K562 (cell line): ENCODE results near the gene SLC40A1. TPM values are rescaled to one million over a fixed set of nuclear protein-coding genes. Genes with fewer than 3 reads are reported as not detected.

ENCODE experiments used
- FOXO4 ChIP-seq: fragments of 450-650 bp; formaldehyde crosslinking; IDR thresholded peaks from 2 replicates; pipeline ENCODE4 v1.4.0; 2020; ENCODE audit warnings: mild to moderate bottlenecking, moderate library complexity
- HMG20B ChIP-seq: fragments of 250-450 bp; sonication (Bioruptor Pico); IDR thresholded peaks from 2 replicates; pipeline ENCODE4 v1.5.0; 2021; ENCODE audit warnings: mild to moderate bottlenecking
- MEIS2 ChIP-seq: fragments of 450-650 bp; IDR thresholded peaks from 2 replicates; pipeline ENCODE4 v1.6.1; 2014; ENCODE audit warnings: mild to moderate bottlenecking; ENCODE audit not compliant: partially characterized antibody
- NCOA1 ChIP-seq: fragments of 450-650 bp; IDR thresholded peaks from 2 replicates; pipeline ENCODE4 v1.6.1; 2016; ENCODE audit warnings: low read depth
- PKNOX1 ChIP-seq: fragments of 450-650 bp; IDR thresholded peaks from 2 replicates; pipeline ENCODE4 v1.6.1; 2016
- RAD21 ChIP-seq, 2 experiments: fragments of 250-450 bp in 1 of 2; fragments of 450-650 bp in 1 of 2; sonication (Bioruptor Pico) in 1 of 2; formaldehyde crosslinking in 1 of 2; IDR thresholded peaks in 1 of 2; conservative IDR thresholded peaks in 1 of 2; 2 replicates each; pipeline versions ENCODE4 v1.4.0 to v1.8.0; 2020 to 2022; ENCODE audit warnings: mild to moderate bottlenecking in 2 of 2, moderate library complexity in 1 of 2
- RBBP5 ChIP-seq: fragments of 200-600 bp; sonication (generic); IDR thresholded peaks from 2 replicates; pipeline ENCODE4 v1.6.1; 2012; ENCODE audit warnings: borderline replicate concordance, mild to moderate bottlenecking, low read length, control low read depth, inconsistent platforms; ENCODE audit not compliant: insufficient read depth, poor library complexity, severe bottlenecking
- RUNX1 ChIP-seq: sonication (generic); IDR thresholded peaks from 2 replicates; pipeline ENCODE4 v1.6.1; 2016; ENCODE audit warnings: antibody characterized with exemption, low read depth
- SMARCA4 ChIP-seq: fragments of 450-650 bp; IDR thresholded peaks from 2 replicates; pipeline ENCODE4 v1.6.1; 2016
- SOX6 ChIP-seq: fragments of 450-650 bp; IDR thresholded peaks from 2 replicates; pipeline ENCODE4 v1.6.1; 2014; ENCODE audit warnings: mild to moderate bottlenecking
- XRCC5 ChIP-seq: fragments of 200-400 bp; formaldehyde crosslinking; IDR thresholded peaks from 2 replicates; pipeline ENCODE4 v1.6.1; 2017; ENCODE audit warnings: low read depth, mild to moderate bottlenecking, low read length
- ZNF507 ChIP-seq: conservative IDR thresholded peaks from 2 replicates; pipeline ENCODE4 v1.6.1; 2017; ENCODE audit warnings: missing genetic modification characterization, missing compliant biosample characterization
- ZNF644 ChIP-seq: fragments of 200-800 bp; sonication (Bioruptor generic); IDR thresholded peaks from 2 replicates; pipeline ENCODE4 v1.6.1; 2016; ENCODE audit warnings: low read depth, missing genetic modification characterization, missing compliant biosample characterization
- polyA plus RNA-seq, 8 experiments: library from polyadenylated mRNA; depleted of rRNA in 4 of 8; stranded (reverse) in 5 of 8; unstranded in 3 of 8; fragments of >200 nt; fragmentation: Nextera tagmentation in 2 of 8; fragmentation: Illumina TruSeq in 1 of 8; extraction: Ambion mirVana in 2 of 8; extraction: Trizol in 1 of 8; gene quantifications; 2 replicates each; pipeline versions ENCODE4 v1.2.1 to v1.2.3, GENCODE V29; 2011 to 2014; ENCODE audit warnings: inconsistent platforms in 1 of 8, missing spikeins in 1 of 8
- total RNA-seq, 7 experiments: library from RNA; depleted of rRNA in 6 of 7; stranded (reverse); fragments of >200 nt in 6 of 7; fragmentation: Illumina TruSeq in 2 of 7; extraction: Trizol in 2 of 7; gene quantifications; 2 replicates each; pipeline versions ENCODE4 v1.2.1 to v1.2.3, GENCODE V29; 2011 to 2021; ENCODE audit warnings: low replicate concordance in 1 of 7
- TF ChIP-seq, protein P1 (sequence below): fragments of 450-650 bp; IDR thresholded peaks from 2 replicates; pipeline ENCODE4 v1.7.0; 2016; ENCODE audit warnings: borderline replicate concordance
- TF ChIP-seq, protein P2 (sequence below): fragments of 250-450 bp; sonication (Bioruptor Pico); IDR thresholded peaks from 2 replicates; pipeline ENCODE4 v1.8.0; 2022; ENCODE audit warnings: inconsistent platforms
- TF ChIP-seq, protein P3 (sequence below): sonication (generic); formaldehyde crosslinking; IDR thresholded peaks from 2 replicates; pipeline ENCODE4 v1.8.0; 2022; ENCODE audit warnings: mild to moderate bottlenecking, missing genetic modification reagents
- TF ChIP-seq, protein P4 (sequence below): conservative IDR thresholded peaks from 2 replicates; pipeline ENCODE4 v1.6.1; 2011; ENCODE audit warnings: low read depth, mild to moderate bottlenecking, low read length; ENCODE audit not compliant: control insufficient read depth

SLC40A1 gene
- total and polyA plus RNA-seq, 9 of the 15 experiments (the other 6 are each of a cell fraction or from before 2014, with no cell fraction given): 42.2 to 95.9 (median 54.9) TPM

- TF ChIP-seq ZNF507 (tag) (no peak), FOXO4 (CRISPR knock-in tag) (no peak), RAD21 (CRISPR knock-in tag; conservative IDR thresholded peaks at IDR 0.05 in 1 of 2, IDR thresholded peaks at IDR 0.05 in 1 of 2) (no peak; a peak in 1 of 4 replicates), XRCC5 (no peak), ZNF644 (tag) (0 out of 2 replicates have a peak, but pooled peaks have one; percentile 39), SOX6 (peak; percentile 75), PKNOX1 (peak; percentile 33; the same call in 1 of the 2 replicates), NCOA1 (0 out of 2 replicates have a peak, but pooled peaks have one; percentile 72), RUNX1 (0 out of 2 replicates have a peak, but pooled peaks have one; percentile 46), SMARCA4 (peak; percentile 84), RBBP5 (peak; percentile 36), MEIS2 (no peak), HMG20B (no peak)
- TF ChIP-seq, protein P1, sequence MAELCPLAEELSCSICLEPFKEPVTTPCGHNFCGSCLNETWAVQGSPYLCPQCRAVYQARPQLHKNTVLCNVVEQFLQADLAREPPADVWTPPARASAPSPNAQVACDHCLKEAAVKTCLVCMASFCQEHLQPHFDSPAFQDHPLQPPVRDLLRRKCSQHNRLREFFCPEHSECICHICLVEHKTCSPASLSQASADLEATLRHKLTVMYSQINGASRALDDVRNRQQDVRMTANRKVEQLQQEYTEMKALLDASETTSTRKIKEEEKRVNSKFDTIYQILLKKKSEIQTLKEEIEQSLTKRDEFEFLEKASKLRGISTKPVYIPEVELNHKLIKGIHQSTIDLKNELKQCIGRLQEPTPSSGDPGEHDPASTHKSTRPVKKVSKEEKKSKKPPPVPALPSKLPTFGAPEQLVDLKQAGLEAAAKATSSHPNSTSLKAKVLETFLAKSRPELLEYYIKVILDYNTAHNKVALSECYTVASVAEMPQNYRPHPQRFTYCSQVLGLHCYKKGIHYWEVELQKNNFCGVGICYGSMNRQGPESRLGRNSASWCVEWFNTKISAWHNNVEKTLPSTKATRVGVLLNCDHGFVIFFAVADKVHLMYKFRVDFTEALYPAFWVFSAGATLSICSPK: no peak
- TF ChIP-seq, protein P2, sequence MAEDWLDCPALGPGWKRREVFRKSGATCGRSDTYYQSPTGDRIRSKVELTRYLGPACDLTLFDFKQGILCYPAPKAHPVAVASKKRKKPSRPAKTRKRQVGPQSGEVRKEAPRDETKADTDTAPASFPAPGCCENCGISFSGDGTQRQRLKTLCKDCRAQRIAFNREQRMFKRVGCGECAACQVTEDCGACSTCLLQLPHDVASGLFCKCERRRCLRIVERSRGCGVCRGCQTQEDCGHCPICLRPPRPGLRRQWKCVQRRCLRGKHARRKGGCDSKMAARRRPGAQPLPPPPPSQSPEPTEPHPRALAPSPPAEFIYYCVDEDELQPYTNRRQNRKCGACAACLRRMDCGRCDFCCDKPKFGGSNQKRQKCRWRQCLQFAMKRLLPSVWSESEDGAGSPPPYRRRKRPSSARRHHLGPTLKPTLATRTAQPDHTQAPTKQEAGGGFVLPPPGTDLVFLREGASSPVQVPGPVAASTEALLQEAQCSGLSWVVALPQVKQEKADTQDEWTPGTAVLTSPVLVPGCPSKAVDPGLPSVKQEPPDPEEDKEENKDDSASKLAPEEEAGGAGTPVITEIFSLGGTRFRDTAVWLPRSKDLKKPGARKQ: no peak
- TF ChIP-seq, protein P3, sequence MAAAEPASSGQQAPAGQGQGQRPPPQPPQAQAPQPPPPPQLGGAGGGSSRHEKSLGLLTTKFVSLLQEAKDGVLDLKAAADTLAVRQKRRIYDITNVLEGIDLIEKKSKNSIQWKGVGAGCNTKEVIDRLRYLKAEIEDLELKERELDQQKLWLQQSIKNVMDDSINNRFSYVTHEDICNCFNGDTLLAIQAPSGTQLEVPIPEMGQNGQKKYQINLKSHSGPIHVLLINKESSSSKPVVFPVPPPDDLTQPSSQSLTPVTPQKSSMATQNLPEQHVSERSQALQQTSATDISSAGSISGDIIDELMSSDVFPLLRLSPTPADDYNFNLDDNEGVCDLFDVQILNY (CRISPR knock-in tag): no peak
- TF ChIP-seq, protein P4, sequence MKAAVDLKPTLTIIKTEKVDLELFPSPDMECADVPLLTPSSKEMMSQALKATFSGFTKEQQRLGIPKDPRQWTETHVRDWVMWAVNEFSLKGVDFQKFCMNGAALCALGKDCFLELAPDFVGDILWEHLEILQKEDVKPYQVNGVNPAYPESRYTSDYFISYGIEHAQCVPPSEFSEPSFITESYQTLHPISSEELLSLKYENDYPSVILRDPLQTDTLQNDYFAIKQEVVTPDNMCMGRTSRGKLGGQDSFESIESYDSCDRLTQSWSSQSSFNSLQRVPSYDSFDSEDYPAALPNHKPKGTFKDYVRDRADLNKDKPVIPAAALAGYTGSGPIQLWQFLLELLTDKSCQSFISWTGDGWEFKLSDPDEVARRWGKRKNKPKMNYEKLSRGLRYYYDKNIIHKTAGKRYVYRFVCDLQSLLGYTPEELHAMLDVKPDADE: 0 out of 2 replicates have a peak, but pooled peaks have one; percentile 17
These were observed 961 bp upstream of the SLC40A1 start (continued) for GRCh38 chr2:189581354-189582139.
